ENCODE measurements around the gene TCL1A.

Gene TCL1A

DNA sequence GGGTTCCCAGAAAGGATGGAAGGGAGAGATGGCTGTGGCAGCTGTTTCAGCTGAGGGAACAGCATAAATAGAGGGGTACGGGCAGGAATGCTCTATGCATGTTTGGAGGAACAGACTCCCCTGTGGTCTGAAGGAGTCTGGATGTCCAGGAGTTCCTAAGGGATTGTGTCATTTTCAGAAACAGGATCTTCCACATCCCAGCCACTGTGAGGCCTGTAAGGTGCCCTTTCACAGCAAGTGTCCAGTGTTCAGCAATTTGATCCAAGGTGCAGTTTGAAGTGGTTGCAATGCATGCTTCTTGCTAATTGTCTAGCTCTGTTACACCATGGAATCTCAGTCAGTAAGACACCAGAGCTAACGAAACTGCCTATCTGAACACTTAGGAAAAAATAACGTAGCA is 46.7 kb upstream of the TCL1A start (continued):
- TF ChIP-seq GLI2 (tag by site-specific recombination; IDR thresholded peaks at IDR 0.05; ENCODE audit: borderline replicate concordance, low read depth) = no peak
- TF ChIP-seq ZNF596 (tag by site-specific recombination; IDR thresholded peaks at IDR 0.05) = no peak
- TF ChIP-seq ZNF785 (tag by site-specific recombination; IDR thresholded peaks at IDR 0.05) = no peak
- TF ChIP-seq ZNF514 (tag by site-specific recombination; IDR thresholded peaks at IDR 0.05) = no peak
- no peak for TF ChIP-seq BCL11B (tag by site-specific recombination; IDR thresholded peaks at IDR 0.05; ENCODE audit: low read depth)
- TF ChIP-seq SP3 (tag by site-specific recombination; IDR thresholded peaks at IDR 0.05) = no peak
- TF ChIP-seq ZNF398 (tag by site-specific recombination; IDR thresholded peaks at IDR 0.05) = no peak
- TF ChIP-seq ZBTB21 (tag by site-specific recombination; IDR thresholded peaks at IDR 0.05) = no peak
- no peak for TF ChIP-seq PATZ1 (tag by site-specific recombination; IDR thresholded peaks at IDR 0.05)
- no peak for TF ChIP-seq SCRT1 (tag by site-specific recombination; IDR thresholded peaks at IDR 0.05; ENCODE audit: borderline replicate concordance)

DNA sequence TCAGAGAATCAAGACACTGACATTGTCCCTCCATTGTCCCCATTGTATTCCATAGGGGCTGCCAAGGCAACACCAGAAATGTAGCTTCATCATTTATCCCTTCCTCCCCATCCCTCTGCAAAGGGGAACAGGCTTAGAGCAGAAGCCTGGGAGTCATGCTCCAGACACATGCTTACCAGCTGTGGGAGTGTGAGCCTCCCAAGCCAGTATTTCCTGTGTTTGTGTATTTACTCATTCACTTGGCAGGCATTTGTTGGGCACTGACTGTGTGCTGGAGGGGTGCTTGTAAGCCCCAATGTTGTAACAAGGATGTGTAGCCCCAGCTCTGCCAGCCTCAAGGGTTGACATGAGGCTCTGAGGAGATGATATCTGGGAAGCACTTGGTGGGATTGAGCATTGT is 46.0 kb upstream of the TCL1A start:
- ChIA-PET CTCF (no interaction called here), POLR2A (no interaction called here)
- H3K4me3 ChIP-seq (ENCODE audit: low read depth, low read length) = no peak overlapping the region
- no peaks in the 10 kb centered on the region; the same call in 1 of the 2 replicates for H3K9me3 ChIP-seq (ENCODE audit: control insufficient read depth, insufficient read depth, low read depth, low read length)
- no peaks in the 10 kb centered on the region for H3K36me3 ChIP-seq (ENCODE audit: control insufficient read depth in 2 of 2, insufficient read depth in 1 of 2, low read length in 2 of 2)
- no peak overlapping the region for H3K27ac ChIP-seq (ENCODE audit: extremely low read depth, low read depth, low read length)
- TF ChIP-seq ZBTB1 (tag by site-specific recombination; IDR thresholded peaks at IDR 0.05) (no peak), ZNF513 (tag by site-specific recombination; IDR thresholded peaks at IDR 0.05) (no peak)
- H3K4me1 ChIP-seq (ENCODE audit: control insufficient read depth, insufficient read depth, low read length) = no peaks in the 10 kb centered on the region

DNA sequence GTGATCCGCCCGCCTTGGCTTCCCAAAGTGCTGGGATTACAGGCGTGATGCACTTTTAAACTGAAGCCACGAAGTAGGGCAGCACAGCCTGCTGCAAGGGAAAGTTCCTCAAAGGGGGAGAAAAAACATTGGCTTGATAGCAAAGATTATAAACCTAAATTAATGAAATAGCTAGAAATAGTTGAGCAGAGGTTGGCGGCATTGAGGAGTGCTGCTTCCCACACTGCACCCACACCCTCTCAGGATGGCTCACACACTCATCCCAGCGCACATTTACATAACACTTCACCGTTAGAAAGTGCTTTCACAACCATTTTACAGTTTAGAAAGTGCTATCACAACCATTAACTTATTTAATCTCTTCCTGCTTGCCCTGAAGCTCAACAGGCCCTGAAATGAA is 44.4 kb upstream of the TCL1A start:
- ChIA-PET CTCF (interaction anchor here (1.8 kb wide), 1 partner anchor 15 kb away, joined by 7 read pairs; no protein-coding TSS in a partner anchor), POLR2A (no interaction called here)

More for the DNA sequence above, 44.4 kb upstream of the TCL1A start:
- Histone ChIP-seq H3K4me3 (ENCODE audit: low read depth, low read length) (no peak overlapping the region), H3K36me3 (ENCODE audit: control insufficient read depth in 2 of 2, insufficient read depth in 1 of 2, low read length in 2 of 2) (no peaks in the 10 kb centered on the region), H3K9me3 (ENCODE audit: control insufficient read depth, insufficient read depth, low read depth, low read length) (no peaks in the 10 kb centered on the region; the same call in 1 of the 2 replicates), H3K4me1 (ENCODE audit: control insufficient read depth, insufficient read depth, low read length) (no peaks in the 10 kb centered on the region), H3K27ac (ENCODE audit: extremely low read depth, low read depth, low read length) (no peak overlapping the region)
- TF ChIP-seq ZNF391 (tag by site-specific recombination; IDR thresholded peaks at IDR 0.05; ENCODE audit: borderline replicate concordance, low read depth) = no peak
- TF ChIP-seq ZNF610 (tag by site-specific recombination; IDR thresholded peaks at IDR 0.05; ENCODE audit: borderline replicate concordance) = no peak
- no peak for TF ChIP-seq ZNF2 (tag by site-specific recombination; IDR thresholded peaks at IDR 0.05)
- TF ChIP-seq ZNF292 (tag by site-specific recombination; IDR thresholded peaks at IDR 0.05; ENCODE audit: borderline replicate concordance, low read depth) = no peak
- TF ChIP-seq PRDM6 (tag by site-specific recombination; IDR thresholded peaks at IDR 0.05) = no peak
- TF ChIP-seq ZNF530 (tag by site-specific recombination; IDR thresholded peaks at IDR 0.05; ENCODE audit: low read depth) = no peak
- TF ChIP-seq EGR2 (tag by site-specific recombination; IDR thresholded peaks at IDR 0.05; ENCODE audit: low read depth) = no peak
- no peak for TF ChIP-seq ZNF26 (tag by site-specific recombination; IDR thresholded peaks at IDR 0.05)
- TF ChIP-seq ZNF239 (tag by site-specific recombination; IDR thresholded peaks at IDR 0.05) = no peak
- TF ChIP-seq ZBTB11 (tag by site-specific recombination; conservative IDR thresholded peaks at IDR 0.05; ENCODE audit: low read depth) = no peak
